HG03175 (cell line): ENCODE data around the gene EPHB1.
"Not testable (repeated sequence)": the region's sequence is repeated elsewhere in the genome, so short reads cannot be mapped to it uniquely, and the experiment has no call there.

Experiments
- ATAC-seq: cut with Tn5 transposase; IDR thresholded peaks from one replicate; pipeline ENCODE4 v1.9.1; 2021; ENCODE audit warnings: mild to moderate bottlenecking, moderate library complexity; ENCODE audit not compliant: unreplicated experiment

EPHB1 gene

GRCh38 chr3:134985864-134986715, 191.0 kb downstream of the EPHB1 start:
- no peak for ATAC-seq

GRCh38 chr3:134988666-134989065, 193.6 kb downstream of the EPHB1 start:
- ATAC-seq = no peak

GRCh38 chr3:134991003-134991402, 195.9 kb downstream of the EPHB1 start:
- ATAC-seq = no peak

DNA sequence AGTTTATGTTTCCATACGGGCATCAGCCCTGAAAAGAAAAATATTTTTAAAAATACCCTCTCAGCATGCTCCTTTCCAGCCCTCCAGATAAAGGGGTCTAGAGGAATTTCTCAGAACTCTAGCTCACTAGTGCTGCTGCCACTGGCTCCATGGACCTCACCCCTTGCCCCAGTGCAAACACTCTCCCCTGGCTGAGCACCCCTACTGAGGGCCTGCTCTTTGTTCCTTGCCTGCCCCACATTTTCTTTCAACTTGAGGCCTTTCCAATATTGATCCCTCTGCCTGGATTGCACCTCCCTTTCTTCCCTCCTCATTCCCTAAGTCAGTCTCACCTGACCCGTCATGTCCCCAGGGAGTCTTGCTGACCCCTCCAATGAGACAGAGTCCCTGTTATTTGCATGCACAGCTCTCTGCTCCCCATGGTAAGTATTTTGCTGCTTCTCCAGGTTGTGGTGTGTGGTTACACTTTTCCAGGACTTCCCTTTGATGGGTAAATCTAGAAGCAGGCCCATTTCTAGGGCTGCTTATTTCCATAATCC, 196.5 kb downstream of the EPHB1 start:
- ATAC-seq = no peak

GRCh38 chr3:134992180-134992579, 197.1 kb downstream of the EPHB1 start:
- peak; percentile 23 for ATAC-seq

GRCh38 chr3:134992586-134992985, 197.5 kb downstream of the EPHB1 start:
- ATAC-seq = peak; percentile 57

GRCh38 chr3:134993011-134993410, 198.0 kb downstream of the EPHB1 start:
- ATAC-seq = no peak

GRCh38 chr3:134998158-134998557, 203.1 kb downstream of the EPHB1 start:
- ATAC-seq = no peak

GRCh38 chr3:134998855-134999254, 203.8 kb downstream of the EPHB1 start:
- peak; percentile 58 for ATAC-seq

DNA sequence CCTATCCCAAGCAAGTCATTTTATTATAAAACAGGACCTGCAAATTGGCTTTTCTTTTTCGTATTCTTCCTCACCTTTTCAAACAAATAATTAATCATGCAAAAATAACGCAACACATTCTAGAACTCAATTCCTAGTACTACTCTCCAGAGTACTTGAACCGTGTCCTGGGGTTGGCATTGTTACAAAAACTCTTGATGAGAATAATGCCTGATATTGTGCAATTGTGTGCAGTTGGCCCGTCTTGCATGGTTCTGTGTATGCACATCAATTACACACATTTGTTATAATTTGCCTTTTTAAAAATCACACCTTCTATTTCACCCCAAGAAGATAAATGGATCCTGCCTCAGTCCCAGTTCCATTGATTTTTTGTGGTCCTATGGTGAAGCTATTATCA, 205.4 kb downstream of the EPHB1 start:
- no peak for ATAC-seq

DNA sequence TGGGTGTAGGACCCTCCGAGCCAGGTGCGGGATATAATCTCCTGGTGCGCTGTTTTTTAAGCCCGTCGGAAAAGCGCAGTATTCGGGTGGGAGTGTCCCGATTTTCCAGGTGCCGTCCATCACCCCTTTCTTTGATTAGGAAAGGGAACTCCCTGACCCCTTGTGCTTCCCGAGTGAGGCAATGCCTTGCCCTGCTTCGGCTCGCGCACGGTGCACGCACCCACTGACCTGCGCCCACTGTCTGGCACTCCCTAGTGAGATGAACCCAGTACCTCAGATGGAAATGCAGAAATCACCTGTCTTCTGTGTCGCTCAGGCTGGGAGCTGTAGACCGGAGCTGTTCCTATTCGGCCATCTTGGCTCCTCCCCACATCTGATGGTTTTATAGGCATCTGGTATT, 210.6 kb downstream of the EPHB1 start:
- ATAC-seq = not testable (repeated sequence)

DNA sequence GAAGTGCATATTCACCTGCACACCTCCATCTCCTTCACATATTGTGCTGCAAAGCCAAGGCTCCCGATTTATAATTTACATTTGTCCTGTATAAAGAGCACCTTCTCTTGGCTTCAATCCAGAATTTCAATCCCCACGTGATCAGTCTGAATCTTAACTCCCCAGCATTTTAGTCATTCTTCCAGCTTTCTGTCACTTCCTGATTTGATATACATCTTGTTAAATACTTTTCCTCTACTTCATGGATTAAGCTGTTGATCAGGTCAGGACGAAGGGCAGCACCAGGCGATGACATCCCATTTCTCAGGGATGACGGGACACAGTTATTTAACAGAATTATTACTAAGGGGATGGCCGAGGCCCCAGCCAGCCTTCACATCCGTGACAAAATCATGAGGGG, 212.5 kb downstream of the EPHB1 start:
- ATAC-seq = no peak

GRCh38 chr3:135008326-135008725, 213.3 kb downstream of the EPHB1 start:
- ATAC-seq = no peak

DNA sequence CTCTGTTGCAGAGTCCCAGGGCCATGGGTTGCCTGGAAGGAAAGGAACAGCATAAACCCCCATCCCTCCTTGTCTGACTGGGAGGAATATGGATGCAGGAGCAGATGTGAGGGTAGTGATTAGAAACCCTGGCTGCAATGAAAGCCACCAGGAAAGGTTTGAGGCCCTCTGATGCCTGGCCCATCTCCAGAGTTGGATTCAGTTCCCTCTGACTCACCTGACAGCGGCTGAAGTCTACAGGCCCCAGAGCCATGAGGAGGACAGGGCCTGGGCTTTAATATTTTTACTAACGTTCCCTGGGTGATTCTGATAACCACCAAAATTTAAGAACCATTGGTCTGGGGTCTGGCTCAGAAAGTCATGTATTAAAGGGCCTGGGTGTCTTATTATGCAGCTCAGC, 214.0 kb downstream of the EPHB1 start:
- no peak for ATAC-seq

GRCh38 chr3:135012101-135012500, 217.0 kb downstream of the EPHB1 start:
- ATAC-seq = no peak

DNA sequence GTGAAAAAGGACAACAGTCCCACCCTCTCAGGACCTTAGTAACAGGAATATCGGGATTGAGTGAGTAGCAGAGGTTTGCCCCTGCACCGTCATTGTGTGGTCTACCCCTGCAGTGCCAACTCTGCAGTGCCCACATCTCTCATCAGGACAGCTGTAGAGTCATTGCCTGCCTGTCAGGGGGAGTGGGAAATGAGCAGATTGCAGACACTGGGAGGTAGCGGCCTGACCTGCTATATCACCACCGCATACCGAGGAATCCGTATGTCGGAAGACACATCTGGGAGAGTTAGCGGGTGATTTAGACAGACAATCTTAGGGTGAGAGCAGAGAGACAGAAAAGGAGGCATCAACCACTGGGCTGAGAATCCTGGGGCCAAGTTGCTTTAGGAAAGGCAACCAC, 218.1 kb downstream of the EPHB1 start:
- no peak for ATAC-seq

DNA sequence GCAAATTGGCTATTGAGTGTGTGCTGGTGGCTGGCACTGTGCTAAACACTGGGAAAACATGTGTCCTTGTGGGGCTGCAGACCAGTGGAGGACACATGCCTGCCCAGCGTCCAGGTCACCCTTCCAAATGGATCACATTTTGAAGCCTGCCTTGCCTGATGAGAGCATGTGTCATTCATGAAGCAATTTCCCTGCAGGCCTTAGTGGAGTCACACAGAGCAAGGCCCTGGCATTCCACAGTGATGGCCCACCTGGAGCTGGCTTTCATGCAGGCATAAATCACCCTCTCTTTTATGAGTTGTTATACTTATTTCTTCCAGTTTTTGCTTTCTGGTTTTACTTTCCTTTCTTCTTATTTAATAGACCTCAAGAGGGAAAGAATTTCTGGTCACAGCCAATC, 219.5 kb downstream of the EPHB1 start:
- no peak for ATAC-seq

DNA sequence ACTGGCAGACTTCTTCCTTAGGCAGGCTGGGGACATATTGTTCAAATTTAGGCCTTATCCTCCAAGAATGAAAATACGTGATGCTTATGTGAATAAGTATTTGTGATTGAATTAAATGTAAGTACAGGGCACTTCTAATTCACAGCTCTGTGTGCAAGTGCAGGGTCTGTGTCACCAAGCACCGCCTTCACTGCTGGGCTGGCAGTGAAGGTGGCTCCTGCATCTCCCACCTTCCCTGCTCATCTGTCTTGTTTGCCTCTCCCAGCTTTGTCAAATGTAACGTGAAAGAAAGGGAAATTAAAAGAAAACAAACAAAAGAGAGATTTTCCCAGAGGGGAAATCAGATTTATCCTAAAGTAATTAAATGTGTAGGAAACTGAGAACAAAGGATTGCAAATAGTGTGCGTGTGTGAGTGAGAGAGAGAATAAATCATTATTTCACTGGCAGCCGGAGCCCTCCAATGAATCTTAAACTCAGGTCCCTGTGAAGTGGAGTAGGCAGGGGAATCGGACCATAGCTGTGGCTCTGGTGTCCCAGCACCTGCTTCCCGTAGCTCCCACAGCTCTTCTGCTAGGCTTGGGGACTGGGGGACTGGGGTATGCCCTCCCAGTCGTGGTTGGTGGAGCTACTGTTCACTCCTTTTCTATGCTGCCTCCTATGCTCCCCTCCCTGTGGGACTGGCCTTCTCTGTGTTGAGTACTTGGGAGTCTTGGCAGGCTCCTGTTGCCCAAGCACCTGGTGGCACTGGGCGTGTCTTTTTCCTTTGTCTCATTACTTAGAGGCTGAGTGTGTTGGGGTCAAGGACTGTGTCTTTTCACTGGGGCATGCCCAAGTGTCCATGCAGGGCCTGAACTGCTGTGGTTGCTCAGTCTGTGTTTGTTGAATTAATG, 222.2 kb downstream of the EPHB1 start:
- ATAC-seq = no peak

GRCh38 chr3:135018149-135018923, 223.3 kb downstream of the EPHB1 start:
- ATAC-seq = peak; percentile 59

DNA sequence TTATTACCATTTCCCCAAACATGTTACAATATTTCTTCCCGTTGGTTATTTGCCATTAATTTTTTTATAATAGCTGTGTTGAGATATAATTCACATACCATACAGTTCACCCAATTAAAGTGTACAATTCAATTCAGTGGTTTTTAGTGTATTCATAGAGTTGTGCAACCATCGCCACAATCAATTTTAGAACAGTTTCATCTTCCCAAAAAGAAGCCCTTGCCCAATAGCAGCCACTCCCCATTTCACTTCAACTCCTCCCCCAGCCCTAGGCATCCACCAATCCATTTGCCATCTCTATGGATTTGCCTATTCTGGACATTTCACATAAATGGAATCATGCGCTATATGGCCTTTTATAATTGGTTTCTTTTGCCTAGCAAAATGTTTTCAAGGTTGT, 225.1 kb downstream of the EPHB1 start:
- ATAC-seq = no peak
